Smooth muscle cell (in vitro differentiated cells): Measurements from ENCODE around the gene ROBO1. TPM values are rescaled to one million over a fixed set of nuclear protein-coding genes. Genes with fewer than 3 reads are reported as not detected.

Source experiments
- DNase-seq: peaks from one replicate; lab custom pipeline; 2025; ENCODE audit not compliant: unreplicated experiment; lab: John Stamatoyannopoulos, UW
- H2AFZ ChIP-seq: fragments of 200-600 bp; sonication (generic); 2 replicates; pipeline ENCODE4 v1.6.0; 2016; ENCODE audit warnings: antibody characterized with exemption, low read depth, mild to moderate bottlenecking
- H3F3A ChIP-seq: fragments of 200-600 bp; sonication (generic); 2 replicates; pipeline ENCODE4 v1.6.0; 2017; ENCODE audit warnings: antibody characterized with exemption, low read depth
- H3K27ac ChIP-seq: fragments of 200-600 bp; sonication (generic); 2 replicates; pipeline ENCODE4 v1.5.1; 2016; ENCODE audit warnings: low read depth, mild to moderate bottlenecking
- H3K27me3 ChIP-seq: fragments of 200-600 bp; sonication (generic); 2 replicates; pipeline ENCODE4 v1.6.1; 2016; ENCODE audit warnings: low read depth, mild to moderate bottlenecking
- H3K36me3 ChIP-seq: fragments of 200-600 bp; sonication (generic); 2 replicates; pipeline ENCODE4 v1.5.1; 2016; ENCODE audit warnings: low read depth
- H3K4me1 ChIP-seq: fragments of 200-600 bp; sonication (generic); 2 replicates; pipeline ENCODE4 v1.5.1; 2016; ENCODE audit warnings: low read depth
- H3K4me2 ChIP-seq: fragments of 200-600 bp; sonication (generic); 2 replicates; pipeline ENCODE4 v1.6.0; 2016; ENCODE audit warnings: mild to moderate bottlenecking
- H3K4me3 ChIP-seq: fragments of 200-600 bp; sonication (generic); 2 replicates; pipeline ENCODE4 v1.5.1; 2016; ENCODE audit warnings: mild to moderate bottlenecking
- H3K79me2 ChIP-seq: fragments of 200-600 bp; sonication (generic); 2 replicates; pipeline ENCODE4 v1.6.0; 2016; ENCODE audit warnings: low read depth, mild to moderate bottlenecking
- H3K9ac ChIP-seq: fragments of 200-600 bp; sonication (generic); 2 replicates; pipeline ENCODE4 v1.6.0; 2016; ENCODE audit warnings: low read depth
- H3K9me3 ChIP-seq: fragments of 200-600 bp; sonication (generic); replicated peaks from 2 replicates; pipeline ENCODE4 v1.5.1; 2016; ENCODE audit warnings: low read depth
- H4K20me1 ChIP-seq: fragments of 200-600 bp; sonication (generic); 2 replicates; pipeline ENCODE4 v1.6.0; 2016; ENCODE audit warnings: low read depth
- CTCF ChIP-seq: fragments of 200-600 bp; sonication (generic); IDR thresholded peaks from 2 replicates; pipeline ENCODE4 v1.5.1; 2017; ENCODE audit warnings: borderline replicate concordance, mild to moderate bottlenecking, antibody characterized with exemption; ENCODE audit not compliant: insufficient read depth, poor library complexity, severe bottlenecking
- WGBS: methylation state at CpG from one replicate; pipeline ENCODE4 v1.1.7; 2016; ENCODE audit warnings: low lambda C conversion rate; 5-methylcytosine and 5-hydroxymethylcytosine counted together
- polyA plus RNA-seq: library from polyadenylated mRNA; unstranded; fragments of >200 nt; fragmentation: Nextera tagmentation; extraction: Ambion mirVana; gene quantifications from 2 replicates; pipeline ENCODE4 v1.2.1, GENCODE V29; 2016
- total RNA-seq: library from RNA; depleted of rRNA; stranded (reverse); fragments of >200 nt; gene quantifications from 2 replicates; pipeline ENCODE4 v1.2.3, GENCODE V29; 2014

Gene ROBO1
- total and polyA plus RNA-seq, 2 experiments from 2014 or later = 30.5 to 79.5 TPM

GRCh38 chr3:78822726-78823125 lies 945.1 kb downstream of the ROBO1 start:
- Histone ChIP-seq H3F3A (no peaks in the 10 kb centered on the region), H3K27me3 (no peaks in the 10 kb centered on the region), H2AFZ (no peak overlapping the region), H3K4me3 (no peak overlapping the region), H3K9me3 (no peaks in the 10 kb centered on the region), H4K20me1 (peaks cover 19% of the 10 kb centered on the region), H3K27ac (no peak overlapping the region), H3K79me2 (peaks cover 6% of the 10 kb centered on the region), H3K4me2 (no peak overlapping the region), H3K36me3 (no peaks in the 10 kb centered on the region), H3K4me1 (no peaks in the 10 kb centered on the region), H3K9ac (no peak overlapping the region)
- TF ChIP-seq CTCF = no peak
- DNase-seq = no peak

- 93% methylated on average over 1 of the region's 1 CpG for WGBS
- H2AFZ ChIP-seq = no peak overlapping the region
- H4K20me1 ChIP-seq = peaks cover 15% of the 10 kb centered on the region
- no peak overlapping the region for H3K4me3 ChIP-seq
- no peaks in the 10 kb centered on the region for H3K4me1 ChIP-seq
- H3K9ac ChIP-seq = no peak overlapping the region
- H3K27ac ChIP-seq = no peak overlapping the region
- H3F3A ChIP-seq = no peaks in the 10 kb centered on the region
- no peak overlapping the region for H3K4me2 ChIP-seq
- no peaks in the 10 kb centered on the region for H3K9me3 ChIP-seq
- no peak for TF ChIP-seq CTCF
- no peaks in the 10 kb centered on the region for H3K27me3 ChIP-seq
- no peaks in the 10 kb centered on the region for H3K36me3 ChIP-seq
- H3K79me2 ChIP-seq = no peaks in the 10 kb centered on the region
- DNase-seq = no peak
These were observed 947.3 kb downstream of the ROBO1 start for GRCh38 chr3:78820542-78820941.

- 97% methylated on average over 19 of the region's 19 CpGs for WGBS
These were observed 949.4 kb downstream of the ROBO1 start for GRCh38 chr3:78818161-78818985.

More at GRCh38 chr3:78818161-78818985, 949.4 kb downstream of the ROBO1 start:
- H3K27me3 ChIP-seq = no peaks in the 10 kb centered on the region
- H3K9ac ChIP-seq = no peak overlapping the region
- H3K36me3 ChIP-seq = no peaks in the 10 kb centered on the region
- no peak for DNase-seq
- no peaks in the 10 kb centered on the region for H3K4me1 ChIP-seq
- no peak for TF ChIP-seq CTCF
- H3K4me2 ChIP-seq = no peak overlapping the region
- H3K4me3 ChIP-seq = no peak overlapping the region
- H4K20me1 ChIP-seq = peaks cover 12% of the 10 kb centered on the region
- H2AFZ ChIP-seq = no peak overlapping the region
- peaks cover 10% of the 10 kb centered on the region for H3K79me2 ChIP-seq
- H3K9me3 ChIP-seq = no peaks in the 10 kb centered on the region
- no peak overlapping the region for H3K27ac ChIP-seq
- no peaks in the 10 kb centered on the region for H3F3A ChIP-seq
